GM18507 (cell line): ENCODE results near the gene CCDC54.
"Not testable (repeated sequence)": the region's sequence is repeated elsewhere in the genome, so short reads cannot be mapped to it uniquely, and the experiment has no call there.

Source experiments
- DNase-seq: peaks from one replicate; pipeline ENCODE4 v3.0.0; 2011; ENCODE audit warnings: low read depth; ENCODE audit not compliant: insufficient read length; ENCODE audit errors: extremely low spot score
- FAIRE-seq: peaks from 2 replicates; lab custom pipeline; 2011; peaks lifted over from hg19 to GRCh38; lab: Jason Lieb, UNC

CCDC54 gene

DNA sequence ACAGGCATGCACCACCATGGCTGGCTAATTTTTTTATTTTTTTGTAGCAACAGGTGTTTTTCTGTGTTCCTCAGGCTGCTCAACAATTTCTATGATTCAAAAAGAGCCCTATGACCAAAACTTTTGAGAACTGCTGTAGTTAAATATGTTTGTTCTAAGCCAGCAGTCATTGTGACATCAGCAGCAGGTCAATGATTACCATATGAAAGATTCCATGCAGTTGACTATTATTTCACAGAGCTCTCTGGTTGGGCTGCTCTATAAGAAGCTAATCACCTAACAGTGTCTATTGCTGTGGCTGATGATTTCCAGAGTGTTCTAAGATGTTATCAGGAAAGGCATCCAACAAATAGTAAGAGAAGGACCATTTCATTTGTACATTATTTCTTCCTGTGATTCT, at the start of gene CCDC54:
Gene CCDC54 (plus strand): TSS at position 289 of the 400 bp plus-strand sequence. CDS start 149 bp downstream, outside the sequence.
- FAIRE-seq (no peak), DNase-seq (no peak)

DNA sequence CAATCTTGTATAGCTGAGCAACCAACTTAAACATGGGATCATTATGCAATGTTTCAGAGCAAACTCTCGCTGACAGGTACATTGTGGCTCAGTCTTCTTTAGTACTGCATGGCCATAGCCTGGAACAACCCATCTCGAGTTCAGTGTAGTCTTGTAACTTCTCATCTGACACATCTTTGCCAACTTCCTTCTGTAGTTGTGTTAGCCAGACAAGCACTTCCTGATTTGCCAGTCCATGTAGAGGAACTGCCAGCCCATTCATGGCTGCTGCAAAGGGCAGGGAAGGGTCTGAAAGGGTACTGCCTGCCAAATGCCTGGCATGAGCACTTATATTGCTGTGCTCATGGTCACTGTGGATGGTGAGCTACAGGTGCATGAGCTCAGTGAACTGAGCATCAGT, 49.2 kb upstream of the CCDC54 start:
- no peak for DNase-seq
- no peak for FAIRE-seq

GRCh38 chr3:107329088-107329487, 48.2 kb upstream of the CCDC54 start:
- no peak for FAIRE-seq
- no peak for DNase-seq

GRCh38 chr3:107339690-107340089, 37.5 kb upstream of the CCDC54 start:
- DNase-seq, FAIRE-seq: not testable (repeated sequence)

DNA sequence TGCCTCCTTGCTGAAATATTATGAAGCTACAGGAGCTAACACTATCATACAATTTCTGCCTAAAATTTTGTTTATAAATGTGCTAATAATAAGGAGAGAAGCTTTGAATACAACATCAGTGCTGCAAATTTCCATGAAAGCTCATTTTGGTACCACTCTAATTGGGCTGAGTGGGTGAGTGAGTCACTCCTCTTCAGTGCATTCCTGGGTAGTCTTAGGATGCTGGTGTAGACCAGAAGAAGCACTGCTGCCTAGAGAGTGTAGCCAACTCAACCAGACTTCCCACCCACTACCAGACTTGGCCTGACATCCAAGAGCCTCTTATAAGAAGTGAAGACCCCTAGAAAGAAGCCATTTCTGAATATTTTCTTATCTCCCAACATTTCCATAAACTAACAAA, 32.5 kb upstream of the CCDC54 start:
- no peak for DNase-seq
- FAIRE-seq, result no peak

- no peak for DNase-seq
- no peak for FAIRE-seq
Observed at GRCh38 chr3:107345822-107346405, 31.3 kb upstream of the CCDC54 start.

- FAIRE-seq (no peak), DNase-seq (no peak)
Observed at GRCh38 chr3:107346564-107346963, 30.7 kb upstream of the CCDC54 start.

DNA sequence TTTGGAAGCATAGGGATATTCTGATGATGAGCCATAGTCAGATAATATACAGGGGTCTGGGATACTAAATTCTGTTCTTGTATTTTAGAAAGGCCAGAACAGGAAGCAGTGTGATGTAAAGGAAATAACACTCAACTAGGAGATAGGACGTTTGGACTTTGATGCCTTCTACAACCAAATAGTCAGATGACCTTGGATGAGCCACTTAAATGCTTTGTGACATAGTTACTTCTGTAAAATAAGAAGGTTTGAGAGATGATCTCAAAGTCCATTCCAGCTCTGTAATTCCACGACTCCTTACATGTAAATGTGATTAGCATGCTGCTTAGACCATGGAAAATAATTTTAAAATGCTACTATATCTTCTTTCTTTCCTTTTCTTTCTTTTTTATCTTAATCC, 29.5 kb upstream of the CCDC54 start:
- DNase-seq (no peak), FAIRE-seq (no peak)

- FAIRE-seq (no peak), DNase-seq (no peak)
Observed at GRCh38 chr3:107356706-107357105, 20.5 kb upstream of the CCDC54 start.

- FAIRE-seq (no peak), DNase-seq (no peak)
Observed at GRCh38 chr3:107361633-107362032, 15.6 kb upstream of the CCDC54 start.

- FAIRE-seq, result no peak
- no peak for DNase-seq
Observed at GRCh38 chr3:107365051-107365450, 12.2 kb upstream of the CCDC54 start.

- FAIRE-seq (no peak), DNase-seq (no peak)
Observed at GRCh38 chr3:107366766-107367165, 10.5 kb upstream of the CCDC54 start.

DNA sequence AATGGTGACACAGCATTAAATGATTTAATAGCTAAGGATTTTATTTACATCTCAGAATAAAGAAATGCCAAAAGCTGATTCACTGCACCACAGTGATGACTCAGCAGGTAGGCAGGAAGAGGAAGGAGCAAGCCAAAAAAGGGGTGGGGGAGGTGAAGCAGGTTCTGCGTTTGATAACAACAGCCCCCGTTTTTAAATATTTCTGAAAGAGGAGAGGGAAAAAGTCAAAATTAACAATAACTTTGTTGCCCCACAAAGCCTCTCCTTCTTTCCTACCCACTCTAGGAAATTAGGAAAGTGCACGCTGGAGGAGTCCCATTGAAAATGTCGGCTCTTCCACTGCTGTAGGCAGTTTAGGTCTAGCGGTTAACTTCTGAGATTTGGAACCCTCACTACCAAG, 9.9 kb upstream of the CCDC54 start:
- no peak for DNase-seq
- no peak for FAIRE-seq

DNA sequence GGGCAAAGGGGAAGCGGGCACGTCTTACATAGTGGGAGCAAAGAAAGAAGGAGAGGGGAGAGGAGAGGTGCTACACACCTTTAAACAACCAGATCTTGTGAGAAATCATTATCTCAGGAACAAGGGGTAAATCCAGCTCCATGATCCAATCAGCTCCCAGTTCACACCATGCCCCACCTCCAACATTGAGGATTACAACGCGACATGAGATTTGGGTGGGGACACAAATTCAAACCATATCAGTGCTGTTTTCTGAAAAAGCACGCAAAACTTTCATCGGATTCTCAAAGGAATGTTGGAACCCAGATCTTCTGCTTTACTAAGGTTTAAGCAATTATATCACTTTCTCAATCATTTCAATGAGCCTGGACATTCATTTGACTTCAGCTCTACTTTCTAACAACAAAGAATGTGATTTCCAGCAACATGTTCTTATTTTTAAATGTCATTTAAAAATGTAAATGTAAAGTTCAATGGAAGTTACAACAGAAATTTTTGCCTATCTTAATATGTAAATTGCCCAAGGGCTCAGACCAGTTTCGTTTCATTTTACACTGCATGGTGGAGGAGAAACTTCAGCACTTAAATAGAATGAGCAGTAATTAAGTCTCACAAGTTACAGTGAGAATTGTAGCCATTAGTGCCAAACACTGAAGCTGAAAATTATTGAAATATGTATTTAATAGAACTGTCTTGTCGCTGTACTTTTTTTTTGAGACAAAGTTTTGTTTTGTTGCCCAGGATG, 8.4 kb upstream of the CCDC54 start:
- no peak for FAIRE-seq

GRCh38 chr3:107369791-107370190, 7.4 kb upstream of the CCDC54 start:
- DNase-seq (no peak), FAIRE-seq (no peak)

More for the DNA sequence above, 8.4 kb upstream of the CCDC54 start:
- no peak for DNase-seq

DNA sequence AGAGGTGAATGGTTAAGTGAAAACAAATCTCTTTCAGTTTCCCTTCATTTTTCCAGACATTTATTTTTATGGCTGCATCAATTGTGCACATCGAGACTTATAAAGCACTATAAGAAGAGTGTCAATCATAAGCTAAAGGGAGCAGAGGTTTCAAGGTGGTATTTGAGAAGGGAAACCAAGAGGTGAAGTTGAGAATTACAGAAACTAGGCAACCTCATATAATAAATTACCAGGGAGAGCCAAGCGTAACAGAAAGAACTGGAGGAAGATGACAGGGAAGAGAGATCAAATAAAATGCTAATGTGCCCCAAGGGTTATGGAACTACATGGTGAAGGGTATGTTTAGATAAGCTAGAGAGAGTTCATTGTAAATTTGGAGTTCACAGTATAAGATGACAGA, 6.3 kb upstream of the CCDC54 start:
- FAIRE-seq (no peak), DNase-seq (no peak)

- no peak for DNase-seq
- FAIRE-seq, result no peak
Observed at GRCh38 chr3:107372506-107372905, 4.7 kb upstream of the CCDC54 start.

DNA sequence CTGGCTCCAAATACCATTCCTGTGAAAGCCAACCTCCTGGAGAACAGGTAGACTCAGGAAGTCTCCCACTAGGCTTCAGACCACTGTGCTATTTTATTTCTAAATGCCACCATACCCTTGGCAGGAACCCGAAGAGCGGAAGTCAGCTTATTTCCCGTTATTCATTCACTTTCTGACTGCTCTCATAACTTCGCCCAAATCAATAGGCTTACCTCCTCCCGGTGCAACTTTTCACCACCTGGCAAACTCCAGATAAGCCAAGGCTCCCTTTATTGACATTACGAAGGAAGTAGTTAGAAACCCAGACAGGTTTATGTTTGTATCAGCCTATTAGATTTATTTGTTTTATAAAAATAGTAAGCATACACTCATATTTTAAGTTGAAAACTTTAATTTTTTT, 3.3 kb upstream of the CCDC54 start:
- no peak for DNase-seq
- no peak for FAIRE-seq

DNA sequence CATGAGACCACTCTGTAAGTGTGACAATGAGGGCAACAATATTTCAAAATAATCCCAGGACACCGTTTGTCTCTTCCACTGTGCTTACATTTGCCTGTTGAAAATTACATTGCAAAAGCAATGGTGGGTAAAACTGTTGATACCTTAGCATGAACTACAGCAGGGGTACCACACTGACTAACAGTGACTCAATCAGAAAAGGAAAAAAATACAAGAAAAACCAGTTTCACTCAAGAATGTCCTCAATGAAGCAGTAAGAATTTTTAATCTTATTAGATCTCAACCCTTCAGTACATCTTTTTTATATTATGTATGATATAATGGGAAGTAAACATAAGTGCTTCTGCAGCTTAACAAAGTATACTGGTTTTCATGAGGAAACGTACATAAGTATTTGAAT, 1.6 kb upstream of the CCDC54 start:
- no peak for FAIRE-seq

DNA sequence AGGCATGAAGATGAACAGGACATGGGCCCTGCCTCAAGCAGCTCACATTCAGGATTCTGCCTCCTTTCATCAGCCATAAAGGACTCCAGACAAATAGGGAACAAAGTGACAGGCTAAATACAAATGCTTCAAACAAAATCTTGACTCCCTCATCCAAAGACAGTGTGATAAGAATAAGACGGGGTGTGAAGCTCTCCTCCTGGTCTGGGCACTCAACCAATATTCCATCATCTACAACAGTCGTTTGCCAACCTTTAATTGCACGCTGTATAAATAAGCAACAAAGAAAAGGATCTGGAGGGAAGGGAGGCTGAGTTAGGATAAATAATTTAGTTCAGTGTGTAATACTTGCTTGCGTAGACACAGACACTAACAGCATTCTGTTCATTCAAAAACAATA, 5.4 kb downstream of the CCDC54 start:
- DNase-seq (no peak), FAIRE-seq (no peak)

More for the DNA sequence above, 1.6 kb upstream of the CCDC54 start:
- no peak for DNase-seq

- FAIRE-seq, result no peak
- no peak for DNase-seq
Observed at GRCh38 chr3:107384428-107384827, 7.2 kb downstream of the CCDC54 start.
